OCI-LY1 (cell line): ENCODE results near the gene THEM4.

ENCODE experiments used
- CTCF ChIP-seq: fragments of 200-600 bp; sonication (generic), shearing (Covaris generic); IDR thresholded peaks from 2 replicates; pipeline ENCODE4 v1.5.1; 2017; ENCODE audit warnings: mild to moderate bottlenecking, antibody characterized with exemption, low read length, moderate library complexity, mixed read lengths
- EZH2 ChIP-seq: fragments of 200-600 bp; sonication (generic), shearing (Covaris generic); IDR thresholded peaks from 2 replicates; pipeline ENCODE4 v1.8.0; 2017; ENCODE audit warnings: borderline replicate concordance, mixed run types, mild to moderate bottlenecking, antibody characterized with exemption, low read length, moderate library complexity, mixed read lengths

GRCh38 chr1:151915061-151915686 is 5.9 kb upstream of the THEM4 start:
- TF ChIP-seq CTCF, result no peak
- no peak for TF ChIP-seq EZH2
